ENCODE measurements around the gene CCR7.

CCR7 gene

GRCh38 chr17:40564883-40565768 lies at the start of gene CCR7:
CCR7 (minus strand) TSS chr17:40565472; CDS start chr17:40565409, 63 bp downstream.
- TF ChIP-seq CTCF (IDR thresholded peaks at IDR 0.05; ENCODE audit: control insufficient read depth, extremely low read depth, insufficient read depth), result no peak
- no peak for DNase-seq (ENCODE audit: low read depth)
- H3K4me3 ChIP-seq (ENCODE audit: low read depth, low read length), result no peak within 1 kb of the TSS

GRCh38 chr17:40614431-40615067 lies 49.3 kb upstream of the CCR7 start:
- no peak overlapping the region for H3K4me3 ChIP-seq (ENCODE audit: low read depth, low read length)

GRCh38 chr17:40613467-40614154 lies 48.3 kb upstream of the CCR7 start:
- no peak for TF ChIP-seq CTCF (IDR thresholded peaks at IDR 0.05; ENCODE audit: control insufficient read depth, extremely low read depth, insufficient read depth)
- no peak for DNase-seq (ENCODE audit: low read depth)
- H3K4me3 ChIP-seq (ENCODE audit: low read depth, low read length), result no peak overlapping the region

More at GRCh38 chr17:40614431-40615067, 49.3 kb upstream of the CCR7 start:
- no peak for DNase-seq (ENCODE audit: low read depth)
- TF ChIP-seq CTCF (IDR thresholded peaks at IDR 0.05; ENCODE audit: control insufficient read depth, extremely low read depth, insufficient read depth), result no peak

GRCh38 chr17:40612599-40613244 lies 47.5 kb upstream of the CCR7 start:
- TF ChIP-seq CTCF (IDR thresholded peaks at IDR 0.05; ENCODE audit: control insufficient read depth, extremely low read depth, insufficient read depth), result no peak
- DNase-seq (ENCODE audit: low read depth), result no peak
- H3K4me3 ChIP-seq (ENCODE audit: low read depth, low read length), result no peak overlapping the region

GRCh38 chr17:40611840-40612474 lies 46.7 kb upstream of the CCR7 start:
- TF ChIP-seq CTCF (IDR thresholded peaks at IDR 0.05; ENCODE audit: control insufficient read depth, extremely low read depth, insufficient read depth), result no peak
- H3K4me3 ChIP-seq (ENCODE audit: low read depth, low read length), result no peak overlapping the region
- DNase-seq (ENCODE audit: low read depth), result no peak

- DNase-seq (ENCODE audit: low read depth), result no peak
- no peak for TF ChIP-seq CTCF (IDR thresholded peaks at IDR 0.05; ENCODE audit: control insufficient read depth, extremely low read depth, insufficient read depth)
- H3K4me3 ChIP-seq (ENCODE audit: low read depth, low read length), result no peak overlapping the region
Observed at GRCh38 chr17:40610359-40610758, 45.1 kb upstream of the CCR7 start.

Measured in LNCaP clone FGC (cell line).